ENCODE measurements around the gene SCUBE1. TPM values are rescaled to one million over a fixed set of nuclear protein-coding genes. Genes with fewer than 3 reads are reported as not detected.

Gene SCUBE1
- total and polyA plus RNA-seq, 2 experiments from 2014 or later, result 0.81 to 3.2 TPM

DNA sequence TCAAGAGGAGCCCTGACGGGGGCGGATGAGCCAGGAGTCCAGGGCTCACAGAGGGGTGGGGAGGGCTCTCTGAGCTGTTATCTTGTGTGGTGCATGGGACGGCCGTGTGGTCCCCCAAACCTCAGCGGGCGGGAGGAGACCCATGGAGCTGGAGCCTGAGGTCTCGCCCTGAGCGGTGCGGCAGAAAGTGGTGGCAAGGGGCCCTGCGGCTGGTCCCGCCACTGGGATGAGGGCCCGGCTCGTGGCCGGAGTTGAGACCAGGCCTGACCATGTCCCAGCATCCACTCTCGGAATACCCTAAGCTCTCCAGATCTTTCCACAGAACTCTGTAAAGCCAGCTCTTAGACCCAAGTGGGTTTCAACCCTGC, 133.7 kb downstream of the SCUBE1 start:
- H3K4me3 ChIP-seq, result no peak overlapping the region
- no peak overlapping the region for H3K27ac ChIP-seq (ENCODE audit: low read depth)
- no peaks in the 10 kb centered on the region for H3K36me3 ChIP-seq (ENCODE audit: insufficient read depth)
- Mint-ChIP-seq H3K27ac (no peak overlapping the region), H3K4me3 (no peak overlapping the region), H3K4me1 (peaks cover 11% of the 10 kb centered on the region), H3K27me3 (ENCODE audit: insufficient read depth, low read depth, poor library complexity) (peaks cover 17% of the 10 kb centered on the region), H3K36me3 (ENCODE audit: low read depth) (no peaks in the 10 kb centered on the region), H3K9me3 (no peaks in the 10 kb centered on the region)
- TF ChIP-seq EZH2 (IDR thresholded peaks at IDR 0.05; ENCODE audit: low read depth, unreplicated experiment) (no peak), CREB1 (CRISPR knock-in tag; IDR thresholded peaks at IDR 0.05; ENCODE audit: low read depth) (no peak), STAT1 (IDR thresholded peaks at IDR 0.05; ENCODE audit: unreplicated experiment) (no peak), POLR2AphosphoS5 (IDR thresholded peaks at IDR 0.05; ENCODE audit: low read depth) (no peak), JUNB (IDR thresholded peaks at IDR 0.05; ENCODE audit: unreplicated experiment) (no peak), NANOG (IDR thresholded peaks at IDR 0.05; ENCODE audit: borderline replicate concordance) (no peak), EZH2phosphoT487 (IDR thresholded peaks at IDR 0.05; ENCODE audit: unreplicated experiment) (no peak), ZNF331 (CRISPR knock-in tag; IDR thresholded peaks at IDR 0.05; ENCODE audit: low read depth) (no peak), ZNF114 (CRISPR knock-in tag; IDR thresholded peaks at IDR 0.05) (no peak)
- TF ChIP-seq, protein P1, sequence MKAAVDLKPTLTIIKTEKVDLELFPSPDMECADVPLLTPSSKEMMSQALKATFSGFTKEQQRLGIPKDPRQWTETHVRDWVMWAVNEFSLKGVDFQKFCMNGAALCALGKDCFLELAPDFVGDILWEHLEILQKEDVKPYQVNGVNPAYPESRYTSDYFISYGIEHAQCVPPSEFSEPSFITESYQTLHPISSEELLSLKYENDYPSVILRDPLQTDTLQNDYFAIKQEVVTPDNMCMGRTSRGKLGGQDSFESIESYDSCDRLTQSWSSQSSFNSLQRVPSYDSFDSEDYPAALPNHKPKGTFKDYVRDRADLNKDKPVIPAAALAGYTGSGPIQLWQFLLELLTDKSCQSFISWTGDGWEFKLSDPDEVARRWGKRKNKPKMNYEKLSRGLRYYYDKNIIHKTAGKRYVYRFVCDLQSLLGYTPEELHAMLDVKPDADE (IDR thresholded peaks at IDR 0.05), result no peak
- TF ChIP-seq, protein P2, sequence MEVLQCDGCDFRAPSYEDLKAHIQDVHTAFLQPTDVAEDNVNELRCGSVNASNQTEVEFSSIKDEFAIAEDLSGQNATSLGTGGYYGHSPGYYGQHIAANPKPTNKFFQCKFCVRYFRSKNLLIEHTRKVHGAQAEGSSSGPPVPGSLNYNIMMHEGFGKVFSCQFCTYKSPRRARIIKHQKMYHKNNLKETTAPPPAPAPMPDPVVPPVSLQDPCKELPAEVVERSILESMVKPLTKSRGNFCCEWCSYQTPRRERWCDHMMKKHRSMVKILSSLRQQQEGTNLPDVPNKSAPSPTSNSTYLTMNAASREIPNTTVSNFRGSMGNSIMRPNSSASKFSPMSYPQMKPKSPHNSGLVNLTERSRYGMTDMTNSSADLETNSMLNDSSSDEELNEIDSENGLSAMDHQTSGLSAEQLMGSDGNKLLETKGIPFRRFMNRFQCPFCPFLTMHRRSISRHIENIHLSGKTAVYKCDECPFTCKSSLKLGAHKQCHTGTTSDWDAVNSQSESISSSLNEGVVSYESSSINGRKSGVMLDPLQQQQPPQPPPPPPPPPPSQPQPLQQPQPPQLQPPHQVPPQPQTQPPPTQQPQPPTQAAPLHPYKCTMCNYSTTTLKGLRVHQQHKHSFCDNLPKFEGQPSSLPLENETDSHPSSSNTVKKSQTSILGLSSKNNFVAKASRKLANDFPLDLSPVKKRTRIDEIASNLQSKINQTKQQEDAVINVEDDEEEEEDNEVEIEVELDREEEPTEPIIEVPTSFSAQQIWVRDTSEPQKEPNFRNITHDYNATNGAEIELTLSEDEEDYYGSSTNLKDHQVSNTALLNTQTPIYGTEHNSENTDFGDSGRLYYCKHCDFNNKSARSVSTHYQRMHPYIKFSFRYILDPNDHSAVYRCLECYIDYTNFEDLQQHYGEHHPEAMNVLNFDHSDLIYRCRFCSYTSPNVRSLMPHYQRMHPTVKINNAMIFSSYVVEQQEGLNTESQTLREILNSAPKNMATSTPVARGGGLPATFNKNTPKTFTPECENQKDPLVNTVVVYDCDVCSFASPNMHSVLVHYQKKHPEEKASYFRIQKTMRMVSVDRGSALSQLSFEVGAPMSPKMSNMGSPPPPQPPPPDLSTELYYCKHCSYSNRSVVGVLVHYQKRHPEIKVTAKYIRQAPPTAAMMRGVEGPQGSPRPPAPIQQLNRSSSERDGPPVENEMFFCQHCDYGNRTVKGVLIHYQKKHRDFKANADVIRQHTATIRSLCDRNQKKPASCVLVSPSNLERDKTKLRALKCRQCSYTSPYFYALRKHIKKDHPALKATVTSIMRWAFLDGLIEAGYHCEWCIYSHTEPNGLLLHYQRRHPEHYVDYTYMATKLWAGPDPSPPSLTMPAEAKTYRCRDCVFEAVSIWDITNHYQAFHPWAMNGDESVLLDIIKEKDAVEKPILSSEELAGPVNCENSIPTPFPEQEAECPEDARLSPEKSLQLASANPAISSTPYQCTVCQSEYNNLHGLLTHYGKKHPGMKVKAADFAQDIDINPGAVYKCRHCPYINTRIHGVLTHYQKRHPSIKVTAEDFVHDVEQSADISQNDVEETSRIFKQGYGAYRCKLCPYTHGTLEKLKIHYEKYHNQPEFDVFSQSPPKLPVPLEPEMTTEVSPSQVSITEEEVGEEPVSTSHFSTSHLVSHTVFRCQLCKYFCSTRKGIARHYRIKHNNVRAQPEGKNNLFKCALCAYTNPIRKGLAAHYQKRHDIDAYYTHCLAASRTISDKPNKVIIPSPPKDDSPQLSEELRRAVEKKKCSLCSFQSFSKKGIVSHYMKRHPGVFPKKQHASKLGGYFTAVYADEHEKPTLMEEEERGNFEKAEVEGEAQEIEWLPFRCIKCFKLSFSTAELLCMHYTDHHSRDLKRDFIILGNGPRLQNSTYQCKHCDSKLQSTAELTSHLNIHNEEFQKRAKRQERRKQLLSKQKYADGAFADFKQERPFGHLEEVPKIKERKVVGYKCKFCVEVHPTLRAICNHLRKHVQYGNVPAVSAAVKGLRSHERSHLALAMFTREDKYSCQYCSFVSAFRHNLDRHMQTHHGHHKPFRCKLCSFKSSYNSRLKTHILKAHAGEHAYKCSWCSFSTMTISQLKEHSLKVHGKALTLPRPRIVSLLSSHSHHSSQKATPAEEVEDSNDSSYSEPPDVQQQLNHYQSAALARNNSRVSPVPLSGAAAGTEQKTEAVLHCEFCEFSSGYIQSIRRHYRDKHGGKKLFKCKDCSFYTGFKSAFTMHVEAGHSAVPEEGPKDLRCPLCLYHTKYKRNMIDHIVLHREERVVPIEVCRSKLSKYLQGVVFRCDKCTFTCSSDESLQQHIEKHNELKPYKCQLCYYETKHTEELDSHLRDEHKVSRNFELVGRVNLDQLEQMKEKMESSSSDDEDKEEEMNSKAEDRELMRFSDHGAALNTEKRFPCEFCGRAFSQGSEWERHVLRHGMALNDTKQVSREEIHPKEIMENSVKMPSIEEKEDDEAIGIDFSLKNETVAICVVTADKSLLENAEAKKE (CRISPR knock-in tag; IDR thresholded peaks at IDR 0.05), result no peak
- TF ChIP-seq, protein P3, sequence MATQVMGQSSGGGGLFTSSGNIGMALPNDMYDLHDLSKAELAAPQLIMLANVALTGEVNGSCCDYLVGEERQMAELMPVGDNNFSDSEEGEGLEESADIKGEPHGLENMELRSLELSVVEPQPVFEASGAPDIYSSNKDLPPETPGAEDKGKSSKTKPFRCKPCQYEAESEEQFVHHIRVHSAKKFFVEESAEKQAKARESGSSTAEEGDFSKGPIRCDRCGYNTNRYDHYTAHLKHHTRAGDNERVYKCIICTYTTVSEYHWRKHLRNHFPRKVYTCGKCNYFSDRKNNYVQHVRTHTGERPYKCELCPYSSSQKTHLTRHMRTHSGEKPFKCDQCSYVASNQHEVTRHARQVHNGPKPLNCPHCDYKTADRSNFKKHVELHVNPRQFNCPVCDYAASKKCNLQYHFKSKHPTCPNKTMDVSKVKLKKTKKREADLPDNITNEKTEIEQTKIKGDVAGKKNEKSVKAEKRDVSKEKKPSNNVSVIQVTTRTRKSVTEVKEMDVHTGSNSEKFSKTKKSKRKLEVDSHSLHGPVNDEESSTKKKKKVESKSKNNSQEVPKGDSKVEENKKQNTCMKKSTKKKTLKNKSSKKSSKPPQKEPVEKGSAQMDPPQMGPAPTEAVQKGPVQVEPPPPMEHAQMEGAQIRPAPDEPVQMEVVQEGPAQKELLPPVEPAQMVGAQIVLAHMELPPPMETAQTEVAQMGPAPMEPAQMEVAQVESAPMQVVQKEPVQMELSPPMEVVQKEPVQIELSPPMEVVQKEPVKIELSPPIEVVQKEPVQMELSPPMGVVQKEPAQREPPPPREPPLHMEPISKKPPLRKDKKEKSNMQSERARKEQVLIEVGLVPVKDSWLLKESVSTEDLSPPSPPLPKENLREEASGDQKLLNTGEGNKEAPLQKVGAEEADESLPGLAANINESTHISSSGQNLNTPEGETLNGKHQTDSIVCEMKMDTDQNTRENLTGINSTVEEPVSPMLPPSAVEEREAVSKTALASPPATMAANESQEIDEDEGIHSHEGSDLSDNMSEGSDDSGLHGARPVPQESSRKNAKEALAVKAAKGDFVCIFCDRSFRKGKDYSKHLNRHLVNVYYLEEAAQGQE (IDR thresholded peaks at IDR 0.05; ENCODE audit: unreplicated experiment), result no peak
- TF ChIP-seq, protein P4, sequence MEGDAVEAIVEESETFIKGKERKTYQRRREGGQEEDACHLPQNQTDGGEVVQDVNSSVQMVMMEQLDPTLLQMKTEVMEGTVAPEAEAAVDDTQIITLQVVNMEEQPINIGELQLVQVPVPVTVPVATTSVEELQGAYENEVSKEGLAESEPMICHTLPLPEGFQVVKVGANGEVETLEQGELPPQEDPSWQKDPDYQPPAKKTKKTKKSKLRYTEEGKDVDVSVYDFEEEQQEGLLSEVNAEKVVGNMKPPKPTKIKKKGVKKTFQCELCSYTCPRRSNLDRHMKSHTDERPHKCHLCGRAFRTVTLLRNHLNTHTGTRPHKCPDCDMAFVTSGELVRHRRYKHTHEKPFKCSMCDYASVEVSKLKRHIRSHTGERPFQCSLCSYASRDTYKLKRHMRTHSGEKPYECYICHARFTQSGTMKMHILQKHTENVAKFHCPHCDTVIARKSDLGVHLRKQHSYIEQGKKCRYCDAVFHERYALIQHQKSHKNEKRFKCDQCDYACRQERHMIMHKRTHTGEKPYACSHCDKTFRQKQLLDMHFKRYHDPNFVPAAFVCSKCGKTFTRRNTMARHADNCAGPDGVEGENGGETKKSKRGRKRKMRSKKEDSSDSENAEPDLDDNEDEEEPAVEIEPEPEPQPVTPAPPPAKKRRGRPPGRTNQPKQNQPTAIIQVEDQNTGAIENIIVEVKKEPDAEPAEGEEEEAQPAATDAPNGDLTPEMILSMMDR (conservative IDR thresholded peaks at IDR 0.05; ENCODE audit: low read depth in 2 of 2), result no peak
- H2AFZ ChIP-seq, result no peak overlapping the region
- H3K79me2 ChIP-seq (replicated peaks; ENCODE audit: insufficient read depth), result no peaks in the 10 kb centered on the region
- ATAC-seq (no peak), DNase-seq (ENCODE audit: low spot score) (no peak)
- no peaks in the 10 kb centered on the region for H3K9me2 ChIP-seq (ENCODE audit: insufficient read depth)
- H3F3A ChIP-seq (replicated peaks; ENCODE audit: low read depth), result 0 out of 2 replicates have a peak, but pooled peaks cover 4% of the 10 kb centered on the region
- H3K27me3 ChIP-seq (ENCODE audit: insufficient read depth), result no peaks in the 10 kb centered on the region
- H3K4me2 ChIP-seq, result no peak overlapping the region
- H3K4me1 ChIP-seq (ENCODE audit: insufficient read depth), result peaks cover 4% of the 10 kb centered on the region; the same call in 1 of the 2 replicates
- no peaks in the 10 kb centered on the region for H4K20me1 ChIP-seq (replicated peaks; ENCODE audit: insufficient read depth)
